H9 (cell line): ENCODE data around the gene TMEM178B. TPM values are rescaled to one million over a fixed set of nuclear protein-coding genes. Genes with fewer than 3 reads are reported as not detected.

Experiments
- DNase-seq: peaks from one replicate; pipeline ENCODE4 v3.0.0-alpha.2; 2017
- H2AFZ ChIP-seq: one replicate; pipeline ENCODE4 v1.6.1; 2013; ENCODE audit warnings: mild to moderate bottlenecking, low read length, control low read depth, moderate library complexity
- H2AK5ac ChIP-seq: 2 replicates; pipeline ENCODE4 v1.6.1; 2013; ENCODE audit warnings: low read length, control low read depth, mixed read lengths; ENCODE audit not compliant: insufficient read length
- H2BK120ac ChIP-seq: one replicate; pipeline ENCODE4 v1.6.1; 2013; ENCODE audit warnings: low read depth, mild to moderate bottlenecking, low read length, control low read depth, inconsistent platforms; ENCODE audit not compliant: poor library complexity, severe bottlenecking
- H2BK12ac ChIP-seq: 2 replicates; pipeline ENCODE4 v1.6.1; 2013; ENCODE audit warnings: low read length, control low read depth, mixed read lengths, low read depth; ENCODE audit not compliant: insufficient read length
- H2BK15ac ChIP-seq: 2 replicates; pipeline ENCODE4 v1.6.1; 2013; ENCODE audit warnings: low read depth, low read length, control low read depth
- H2BK20ac ChIP-seq: one replicate; pipeline ENCODE4 v1.6.1; 2013; ENCODE audit warnings: low read depth, mild to moderate bottlenecking, low read length, control low read depth, inconsistent platforms; ENCODE audit not compliant: poor library complexity, severe bottlenecking
- H2BK5ac ChIP-seq: 2 replicates; pipeline ENCODE4 v1.6.1; 2013; ENCODE audit warnings: low read length, control low read depth, mixed read lengths; ENCODE audit not compliant: insufficient read length
- H3K14ac ChIP-seq: 2 replicates; pipeline ENCODE4 v1.6.1; 2013; ENCODE audit warnings: low read length, control low read depth; ENCODE audit not compliant: insufficient read depth
- H3K18ac ChIP-seq: 2 replicates; pipeline ENCODE4 v1.6.1; 2013; ENCODE audit warnings: low read depth, mild to moderate bottlenecking, mixed read lengths, low read length, control low read depth; ENCODE audit not compliant: insufficient read length
- H3K23ac ChIP-seq: 2 replicates; pipeline ENCODE4 v1.6.1; 2013; ENCODE audit warnings: low read length, control low read depth, mixed read lengths, low read depth; ENCODE audit not compliant: insufficient read length
- H3K23me2 ChIP-seq: 2 replicates; pipeline ENCODE4 v1.6.1; 2013; ENCODE audit warnings: low read depth, mild to moderate bottlenecking, mixed read lengths, low read length, control low read depth; ENCODE audit not compliant: insufficient read length, poor library complexity, severe bottlenecking
- H3K27ac ChIP-seq: 2 replicates; pipeline ENCODE4 v1.5.1; 2013; ENCODE audit warnings: low read length, control low read depth, mixed read lengths, low read depth; ENCODE audit not compliant: insufficient read length
- H3K27me3 ChIP-seq: 2 replicates; pipeline ENCODE4 v1.6.1; 2013; ENCODE audit warnings: low read length, control low read depth, inconsistent platforms; ENCODE audit not compliant: insufficient read depth
- H3K4ac ChIP-seq: 2 replicates; pipeline ENCODE4 v1.6.1; 2013; ENCODE audit warnings: low read depth, mild to moderate bottlenecking, control low read depth, inconsistent platforms, low read length, moderate library complexity
- H3K4me1 ChIP-seq: 2 replicates; pipeline ENCODE4 v1.6.1; 2013; ENCODE audit warnings: low read length, control low read depth, inconsistent platforms; ENCODE audit not compliant: insufficient read depth
- H3K4me2 ChIP-seq: 2 replicates; pipeline ENCODE4 v1.6.1; 2013; ENCODE audit warnings: low read length, control low read depth, mixed read lengths; ENCODE audit not compliant: insufficient read length, insufficient read depth
- H3K56ac ChIP-seq: 2 replicates; pipeline ENCODE4 v1.6.1; 2013; ENCODE audit warnings: low read depth, mild to moderate bottlenecking, mixed read lengths, low read length, control low read depth; ENCODE audit not compliant: insufficient read length
- H3K79me1 ChIP-seq: 2 replicates; pipeline ENCODE4 v1.6.1; 2013; ENCODE audit warnings: low read depth, mild to moderate bottlenecking, moderate library complexity, low read length, control low read depth, inconsistent platforms; ENCODE audit not compliant: insufficient read depth, poor library complexity, severe bottlenecking
- H3K79me2 ChIP-seq: 2 replicates; pipeline ENCODE4 v1.6.1; 2013; ENCODE audit warnings: low read length, control low read depth, inconsistent platforms; ENCODE audit not compliant: insufficient read depth
- H3K9ac ChIP-seq: 2 replicates; pipeline ENCODE4 v1.6.1; 2013; ENCODE audit warnings: low read length, control low read depth, mixed read lengths; ENCODE audit not compliant: insufficient read length; ENCODE audit errors: extremely low read depth
- H3K9me3 ChIP-seq: one replicate; pipeline ENCODE4 v1.6.1; 2013; ENCODE audit warnings: low read depth, low read length, inconsistent platforms; ENCODE audit not compliant: control insufficient read depth
- H3T11ph ChIP-seq: one replicate; pipeline ENCODE4 v1.6.1; 2013; ENCODE audit warnings: mild to moderate bottlenecking, low read length, control low read depth, inconsistent platforms
- H4K20me1 ChIP-seq: one replicate; pipeline ENCODE4 v1.6.1; 2013; ENCODE audit not compliant: control insufficient read depth, insufficient read length, insufficient read depth
- H4K5ac ChIP-seq: 2 replicates; pipeline ENCODE4 v1.6.1; 2013; ENCODE audit warnings: low read depth, mild to moderate bottlenecking, mixed read lengths, low read length, control low read depth; ENCODE audit not compliant: insufficient read length
- H4K8ac ChIP-seq: replicated peaks from 2 replicates; pipeline ENCODE4 v1.6.1; 2013; ENCODE audit warnings: low read length, control low read depth, mixed read lengths, low read depth; ENCODE audit not compliant: insufficient read length
- H4K91ac ChIP-seq: 2 replicates; pipeline ENCODE4 v1.6.1; 2013; ENCODE audit warnings: low read depth, mild to moderate bottlenecking, moderate library complexity, mixed read lengths, low read length, control low read depth; ENCODE audit not compliant: insufficient read length
- H3K27ac Mint-ChIP-seq, 3 experiments: 2 replicates in 2 of 3; 3 replicates in 1 of 3; pipeline ENCODE4 v1.8.0; 2020 to 2021; ENCODE audit warnings: mixed read lengths in 3 of 3, mild to moderate bottlenecking in 1 of 3, moderate library complexity in 1 of 3
- H3K27me3 Mint-ChIP-seq: 2 replicates; pipeline ENCODE4 v1.8.0; 2021; ENCODE audit warnings: low read depth, mild to moderate bottlenecking, moderate library complexity, mixed read lengths
- H3K36me3 Mint-ChIP-seq, 3 experiments: 2 replicates in 2 of 3; 3 replicates in 1 of 3; pipeline ENCODE4 v1.8.0; 2020 to 2021; ENCODE audit warnings: low read depth in 3 of 3, mixed read lengths in 3 of 3; ENCODE audit not compliant: insufficient read depth in 1 of 3
- H3K4me1 Mint-ChIP-seq, 2 experiments: 2 replicates each; pipeline ENCODE4 v1.8.0; 2020; ENCODE audit warnings: mixed read lengths in 2 of 2
- H3K4me3 Mint-ChIP-seq, 2 experiments: 2 replicates in 1 of 2; 3 replicates in 1 of 2; pipeline ENCODE4 v1.8.0; 2020 to 2021; ENCODE audit warnings: mild to moderate bottlenecking in 2 of 2, mixed read lengths in 2 of 2, moderate library complexity in 1 of 2
- H3K9me3 Mint-ChIP-seq, 2 experiments: 2 replicates in 1 of 2; 3 replicates in 1 of 2; pipeline ENCODE4 v1.8.0; 2020; ENCODE audit warnings: mild to moderate bottlenecking in 2 of 2, mixed read lengths in 2 of 2, moderate library complexity in 1 of 2
- WGBS: extraction: QIAGEN DNeasy Blood & Tissue Kit; methylation state at CpG from one replicate; pipeline ENCODE4 v1.1.7; 2013; ENCODE audit warnings: missing lambda C conversion rate, low lambda C conversion rate, mixed read lengths; ENCODE audit not compliant: insufficient read length; ENCODE audit errors: extremely low coverage; 5-methylcytosine and 5-hydroxymethylcytosine counted together
- total RNA-seq: library from RNA; stranded (reverse); gene quantifications from 2 replicates; pipeline ENCODE4 v1.2.1, GENCODE V29; 2021
- TF ChIP-seq, protein P1 (sequence below): fragments of 200-600 bp; sonication (generic); conservative IDR thresholded peaks from 3 replicates; pipeline ENCODE4 v1.8.0; 2021; ENCODE audit warnings: antibody characterized with exemption, mild to moderate bottlenecking

The TMEM178B gene
- total RNA-seq, 1 experiment from 2014 or later: 11.3 TPM

DNA sequence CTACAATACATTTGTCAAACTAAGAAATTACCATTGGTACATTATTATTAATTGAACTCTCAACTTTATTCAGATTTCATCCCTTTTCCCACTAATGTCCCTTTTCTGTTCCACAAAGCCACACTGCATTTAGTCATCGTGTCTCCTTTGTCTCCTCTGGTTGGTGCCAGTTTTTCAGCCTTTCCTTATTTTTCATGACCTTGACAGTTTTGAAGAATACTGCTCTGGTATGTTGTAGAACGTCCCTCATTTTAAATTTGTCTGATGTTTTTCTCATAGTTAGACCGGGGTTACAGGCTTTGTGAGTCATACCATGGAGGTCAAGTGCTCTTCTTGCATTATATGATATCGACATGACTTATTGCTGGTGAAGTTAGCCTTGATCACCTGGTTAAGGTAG lies 304.0 kb downstream of the TMEM178B start:
- Mint-ChIP-seq H3K36me3 (peaks cover 0 to 5% (median 0%) of the 10 kb centered on the region in 3 experiments; a peak in 1 of 7 replicates), H3K4me1 (peaks cover 0 to 2% of the 10 kb centered on the region in 2 experiments; a peak in 2 of 4 replicates), H3K4me3 (no peak overlapping the region), H3K27me3 (no peaks in the 10 kb centered on the region), H3K9me3 (peaks cover 0 to 3% of the 10 kb centered on the region in 2 experiments; a peak in 2 of 5 replicates), H3K27ac (no peak overlapping the region; a peak in 1 of 7 replicates)
- H3K9me3 ChIP-seq: no peaks in the 10 kb centered on the region
- no peak overlapping the region for H2BK5ac ChIP-seq
- no peak overlapping the region for H3K56ac ChIP-seq
- H3K23ac ChIP-seq: no peak overlapping the region
- H2BK12ac ChIP-seq: no peak overlapping the region
- no peak overlapping the region for H2BK20ac ChIP-seq
- TF ChIP-seq, protein P1, sequence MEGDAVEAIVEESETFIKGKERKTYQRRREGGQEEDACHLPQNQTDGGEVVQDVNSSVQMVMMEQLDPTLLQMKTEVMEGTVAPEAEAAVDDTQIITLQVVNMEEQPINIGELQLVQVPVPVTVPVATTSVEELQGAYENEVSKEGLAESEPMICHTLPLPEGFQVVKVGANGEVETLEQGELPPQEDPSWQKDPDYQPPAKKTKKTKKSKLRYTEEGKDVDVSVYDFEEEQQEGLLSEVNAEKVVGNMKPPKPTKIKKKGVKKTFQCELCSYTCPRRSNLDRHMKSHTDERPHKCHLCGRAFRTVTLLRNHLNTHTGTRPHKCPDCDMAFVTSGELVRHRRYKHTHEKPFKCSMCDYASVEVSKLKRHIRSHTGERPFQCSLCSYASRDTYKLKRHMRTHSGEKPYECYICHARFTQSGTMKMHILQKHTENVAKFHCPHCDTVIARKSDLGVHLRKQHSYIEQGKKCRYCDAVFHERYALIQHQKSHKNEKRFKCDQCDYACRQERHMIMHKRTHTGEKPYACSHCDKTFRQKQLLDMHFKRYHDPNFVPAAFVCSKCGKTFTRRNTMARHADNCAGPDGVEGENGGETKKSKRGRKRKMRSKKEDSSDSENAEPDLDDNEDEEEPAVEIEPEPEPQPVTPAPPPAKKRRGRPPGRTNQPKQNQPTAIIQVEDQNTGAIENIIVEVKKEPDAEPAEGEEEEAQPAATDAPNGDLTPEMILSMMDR: no peak
- H2AFZ ChIP-seq: no peak overlapping the region
- H3K9ac ChIP-seq: no peak overlapping the region
- no peak overlapping the region for H2AK5ac ChIP-seq
- no peak overlapping the region for H2BK120ac ChIP-seq
- H2BK15ac ChIP-seq: no peak overlapping the region
- H3K18ac ChIP-seq: no peak overlapping the region
- H3K14ac ChIP-seq: no peak overlapping the region
- no peak overlapping the region for H3T11ph ChIP-seq
- H4K8ac ChIP-seq: no peak overlapping the region
- H3K27ac ChIP-seq: no peak overlapping the region
- no CpG with 5 or more reads among the region's 4 CpGs for WGBS
- H3K4ac ChIP-seq: no peak overlapping the region
- H3K23me2 ChIP-seq: no peaks in the 10 kb centered on the region
- H3K79me2 ChIP-seq: no peaks in the 10 kb centered on the region
- DNase-seq: no peak
- no peak overlapping the region for H4K91ac ChIP-seq
- no peaks in the 10 kb centered on the region for H3K27me3 ChIP-seq
- H4K20me1 ChIP-seq: no peaks in the 10 kb centered on the region
- H3K4me1 ChIP-seq: no peaks in the 10 kb centered on the region; the same call in 1 of the 2 replicates
- H4K5ac ChIP-seq: no peak overlapping the region
- no peak overlapping the region for H3K4me2 ChIP-seq
- H3K79me1 ChIP-seq: no peaks in the 10 kb centered on the region
